WTC11 (cell line): ENCODE data around the gene NRN1L. TPM values are rescaled to one million over a fixed set of nuclear protein-coding genes. Genes with fewer than 3 reads are reported as not detected.

Source experiments
- ATAC-seq: fragments of 200-7000 bp; cut with Tn5 transposase; 2 replicates; pipeline ENCODE4 v1.10.0; 2021; ENCODE audit warnings: mild to moderate bottlenecking, moderate library complexity
- CTCF ChIA-PET: fragments of 300-600 bp; sonication (Branson Sonifier 250); formaldehyde crosslinking; loops from one replicate; lab custom pipeline; 2021; ENCODE audit warnings: antibody characterized with exemption; lab: Charles Lee
- POLR2A ChIA-PET: fragments of 350-600 bp; sonication (Branson Sonifier 250); formaldehyde crosslinking; loops from one replicate; lab custom pipeline; 2021; ENCODE audit warnings: antibody characterized with exemption; lab: Charles Lee
- DNase-seq: peaks from one replicate; pipeline ENCODE4 v3.0.0; 2021; ENCODE audit warnings: low spot score
- H3K27ac Mint-ChIP-seq: 2 replicates; pipeline ENCODE4 v1.8.0; 2021; ENCODE audit warnings: mixed read lengths
- H3K27me3 Mint-ChIP-seq: 2 replicates; pipeline ENCODE4 v1.8.0; 2021; ENCODE audit warnings: low read depth, mild to moderate bottlenecking, moderate library complexity, mixed read lengths
- H3K36me3 Mint-ChIP-seq: 2 replicates; pipeline ENCODE4 v1.8.0; 2021; ENCODE audit warnings: mixed read lengths
- H3K4me1 Mint-ChIP-seq: 2 replicates; pipeline ENCODE4 v1.8.0; 2022; ENCODE audit warnings: mixed read lengths
- H3K4me3 Mint-ChIP-seq: 2 replicates; pipeline ENCODE4 v1.8.0; 2021; ENCODE audit warnings: mild to moderate bottlenecking, moderate library complexity, mixed read lengths
- H3K9me3 Mint-ChIP-seq: 2 replicates; pipeline ENCODE4 v1.8.0; 2021; ENCODE audit warnings: mixed read lengths
- ERG ChIP-seq: fragments of 250-450 bp; sonication (Bioruptor Pico); IDR thresholded peaks from 2 replicates; pipeline ENCODE4 v1.8.0; 2021; ENCODE audit warnings: mild to moderate bottlenecking
- ESRRA ChIP-seq: sonication (generic); formaldehyde crosslinking; IDR thresholded peaks from 2 replicates; pipeline ENCODE4 v1.8.1; 2022; ENCODE audit warnings: mild to moderate bottlenecking, missing genetic modification reagents, borderline replicate concordance
- FOXJ3 ChIP-seq: sonication (generic); formaldehyde crosslinking; IDR thresholded peaks from 2 replicates; pipeline ENCODE4 v1.9.0; 2021; ENCODE audit warnings: missing genetic modification reagents, mild to moderate bottlenecking, borderline replicate concordance
- FOXP1 ChIP-seq: sonication (generic); formaldehyde crosslinking; IDR thresholded peaks from 2 replicates; pipeline ENCODE4 v1.8.0; 2022; ENCODE audit warnings: missing genetic modification reagents, mild to moderate bottlenecking, moderate library complexity, borderline replicate concordance
- GRHL2 ChIP-seq: fragments of 250-450 bp; sonication (Bioruptor Pico); IDR thresholded peaks from 2 replicates; pipeline ENCODE4 v1.8.0; 2022; ENCODE audit warnings: mild to moderate bottlenecking, moderate library complexity; ENCODE audit not compliant: insufficient replicate concordance, severe bottlenecking
- MXD4 ChIP-seq: fragments of 250-450 bp; sonication (Bioruptor Pico); IDR thresholded peaks from 2 replicates; pipeline ENCODE4 v1.8.0; 2021; ENCODE audit warnings: mild to moderate bottlenecking, moderate library complexity, borderline replicate concordance
- MYBL2 ChIP-seq: sonication (generic); formaldehyde crosslinking; IDR thresholded peaks from 2 replicates; pipeline ENCODE4 v1.8.1; 2023; ENCODE audit warnings: mild to moderate bottlenecking, moderate library complexity, missing genetic modification reagents
- NR2C2 ChIP-seq: sonication (generic); formaldehyde crosslinking; IDR thresholded peaks from 2 replicates; pipeline ENCODE4 v1.8.0; 2022; ENCODE audit warnings: mild to moderate bottlenecking, missing genetic modification reagents
- SMAD3 ChIP-seq: sonication (generic); formaldehyde crosslinking; IDR thresholded peaks from 2 replicates; pipeline ENCODE4 v1.8.0; 2022; ENCODE audit warnings: missing genetic modification reagents, mild to moderate bottlenecking, borderline replicate concordance
- SP1 ChIP-seq: sonication (generic); formaldehyde crosslinking; conservative IDR thresholded peaks from 2 replicates; pipeline ENCODE4 v1.8.1; 2022; ENCODE audit warnings: missing genetic modification reagents
- TCF7 ChIP-seq: sonication (generic); formaldehyde crosslinking; IDR thresholded peaks from 2 replicates; pipeline ENCODE4 v1.8.0; 2022; ENCODE audit warnings: mild to moderate bottlenecking, low read depth, missing genetic modification reagents, moderate library complexity
- ZNF317 ChIP-seq: sonication (generic); formaldehyde crosslinking; IDR thresholded peaks from 2 replicates; pipeline ENCODE4 v1.8.1; 2023; ENCODE audit warnings: low read depth, mild to moderate bottlenecking, moderate library complexity, missing genetic modification reagents, borderline replicate concordance
- ZNF425 ChIP-seq: fragments of 250-450 bp; sonication (Bioruptor Pico); conservative IDR thresholded peaks from 2 replicates; pipeline ENCODE4 v1.9.0; 2021; ENCODE audit warnings: mild to moderate bottlenecking
- total RNA-seq: library from RNA; stranded (reverse); gene quantifications from 3 replicates; pipeline ENCODE4 v1.2.3, GENCODE V29; 2021

Gene NRN1L
- total RNA-seq, 1 experiment from 2014 or later = 12.4 TPM

GRCh38 chr16:67915831-67916723 lies 31.4 kb downstream of the NRN1L start:
- CTCF ChIA-PET = interaction anchor here (0.7 to 2.5 kb wide), 10 partner anchors 10 to 126 kb away, joined by 3 to 24 read pairs (median 4); partner anchors contain the start of genes LCAT and NRN1L
- no peak; the same call in none of the 2 replicates for ATAC-seq
- H3K27me3 Mint-ChIP-seq = no peaks in the 10 kb centered on the region; the same call in 1 of the 2 replicates

GRCh38 chr16:67917140-67917851 lies 32.6 kb downstream of the NRN1L start:
- no peaks in the 10 kb centered on the region for H3K9me3 Mint-ChIP-seq
- H3K27me3 Mint-ChIP-seq = no peaks in the 10 kb centered on the region; the same call in 1 of the 2 replicates
- TF ChIP-seq SMAD3 (CRISPR knock-in tag) = no peak
- TF ChIP-seq, all 79 proteins: peak for 0
- POLR2A ChIA-PET = no interaction called here
- DNase-seq (no peak), ATAC-seq (no peak)
- Mint-ChIP-seq H3K27ac (no peak overlapping the region), H3K4me3 (no peak overlapping the region), H3K4me1 (peaks cover 44% of the 10 kb centered on the region), H3K36me3 (no peaks in the 10 kb centered on the region; the same call in 1 of the 2 replicates)
- CTCF ChIA-PET = interaction anchor here (1.0 to 1.1 kb wide), 2 partner anchors 9 to 33 kb away, joined by 3 read pairs; partner anchors contain the start of gene NRN1L

More at GRCh38 chr16:67915831-67916723, 31.4 kb downstream of the NRN1L start:
- Mint-ChIP-seq H3K9me3 (no peaks in the 10 kb centered on the region), H3K27ac (peak overlapping the region; percentile 91), H3K36me3 (no peaks in the 10 kb centered on the region; the same call in 1 of the 2 replicates), H3K4me3 (peak overlapping the region; percentile 32; the same call in 1 of the 2 replicates), H3K4me1 (peaks cover 38% of the 10 kb centered on the region)
- TF ChIP-seq NR2C2 (CRISPR knock-in tag) = no peak
- POLR2A ChIA-PET = no interaction called here
- no peak for DNase-seq

GRCh38 chr16:67917852-67918236 lies 33.2 kb downstream of the NRN1L start:
- POLR2A ChIA-PET = no interaction called here
- no peaks in the 10 kb centered on the region; the same call in 1 of the 2 replicates for H3K36me3 Mint-ChIP-seq
- ATAC-seq (no peak), DNase-seq (no peak)
- CTCF ChIA-PET = interaction anchor here (1.0 kb wide), 1 partner anchor 8 kb away, joined by 3 read pairs; no protein-coding TSS in a partner anchor
- no peak overlapping the region for H3K27ac Mint-ChIP-seq
- no peak for TF ChIP-seq GRHL2 (CRISPR knock-in tag)
- no peak for TF ChIP-seq SP1 (CRISPR knock-in tag)
- no peak for TF ChIP-seq FOXJ3 (CRISPR knock-in tag)
- TF ChIP-seq TCF7 (CRISPR knock-in tag) = no peak
- no peak for TF ChIP-seq ZNF317 (CRISPR knock-in tag)
- no peak for TF ChIP-seq MXD4 (CRISPR knock-in tag)
- TF ChIP-seq ESRRA (CRISPR knock-in tag) = no peak
- TF ChIP-seq FOXP1 = no peak
- TF ChIP-seq ZNF425 (CRISPR knock-in tag) = no peak
- no peak for TF ChIP-seq MYBL2
- no peak for TF ChIP-seq ERG (CRISPR knock-in tag)
- no peak overlapping the region for H3K4me3 Mint-ChIP-seq
- H3K27me3 Mint-ChIP-seq = no peaks in the 10 kb centered on the region; the same call in 1 of the 2 replicates
- H3K9me3 Mint-ChIP-seq = no peaks in the 10 kb centered on the region
- peaks cover 45% of the 10 kb centered on the region for H3K4me1 Mint-ChIP-seq
